Glomerular visceral epithelial cell (primary cell): ENCODE data around the gene GALNT12.

Experiments
- DNase-seq: peaks from one replicate; pipeline ENCODE4 v3.0.0-alpha.2; 2016; ENCODE audit errors: extremely low spot score

The GALNT12 gene, protein sequence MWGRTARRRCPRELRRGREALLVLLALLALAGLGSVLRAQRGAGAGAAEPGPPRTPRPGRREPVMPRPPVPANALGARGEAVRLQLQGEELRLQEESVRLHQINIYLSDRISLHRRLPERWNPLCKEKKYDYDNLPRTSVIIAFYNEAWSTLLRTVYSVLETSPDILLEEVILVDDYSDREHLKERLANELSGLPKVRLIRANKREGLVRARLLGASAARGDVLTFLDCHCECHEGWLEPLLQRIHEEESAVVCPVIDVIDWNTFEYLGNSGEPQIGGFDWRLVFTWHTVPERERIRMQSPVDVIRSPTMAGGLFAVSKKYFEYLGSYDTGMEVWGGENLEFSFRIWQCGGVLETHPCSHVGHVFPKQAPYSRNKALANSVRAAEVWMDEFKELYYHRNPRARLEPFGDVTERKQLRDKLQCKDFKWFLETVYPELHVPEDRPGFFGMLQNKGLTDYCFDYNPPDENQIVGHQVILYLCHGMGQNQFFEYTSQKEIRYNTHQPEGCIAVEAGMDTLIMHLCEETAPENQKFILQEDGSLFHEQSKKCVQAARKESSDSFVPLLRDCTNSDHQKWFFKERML

GRCh38 chr9:98807070-98807813, at the start of gene GALNT12:
GALNT12 (plus strand) TSS chr9:98807670; CDS start chr9:98807699, 29 bp downstream.
- DNase-seq: peak; percentile 54

DNA sequence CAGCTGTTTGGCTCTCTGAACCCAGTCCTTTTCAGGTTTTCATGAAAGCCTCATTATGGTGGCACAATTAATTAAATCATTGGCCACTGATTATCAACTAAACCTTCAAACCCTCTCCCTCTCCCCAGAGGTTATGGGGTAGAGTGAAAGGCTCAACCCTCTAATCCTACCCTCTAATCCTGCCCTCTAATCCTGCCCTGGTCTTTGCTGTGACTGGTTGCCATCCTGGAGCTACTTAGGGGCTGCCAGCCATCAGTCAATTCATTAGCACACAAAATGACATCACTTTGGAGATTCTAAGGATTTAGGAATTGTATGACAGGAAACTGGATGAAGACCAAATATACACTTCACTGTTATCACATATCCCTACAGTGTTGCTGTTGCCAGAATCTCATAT, 47.2 kb upstream of the GALNT12 start:
- no peak for DNase-seq

DNA sequence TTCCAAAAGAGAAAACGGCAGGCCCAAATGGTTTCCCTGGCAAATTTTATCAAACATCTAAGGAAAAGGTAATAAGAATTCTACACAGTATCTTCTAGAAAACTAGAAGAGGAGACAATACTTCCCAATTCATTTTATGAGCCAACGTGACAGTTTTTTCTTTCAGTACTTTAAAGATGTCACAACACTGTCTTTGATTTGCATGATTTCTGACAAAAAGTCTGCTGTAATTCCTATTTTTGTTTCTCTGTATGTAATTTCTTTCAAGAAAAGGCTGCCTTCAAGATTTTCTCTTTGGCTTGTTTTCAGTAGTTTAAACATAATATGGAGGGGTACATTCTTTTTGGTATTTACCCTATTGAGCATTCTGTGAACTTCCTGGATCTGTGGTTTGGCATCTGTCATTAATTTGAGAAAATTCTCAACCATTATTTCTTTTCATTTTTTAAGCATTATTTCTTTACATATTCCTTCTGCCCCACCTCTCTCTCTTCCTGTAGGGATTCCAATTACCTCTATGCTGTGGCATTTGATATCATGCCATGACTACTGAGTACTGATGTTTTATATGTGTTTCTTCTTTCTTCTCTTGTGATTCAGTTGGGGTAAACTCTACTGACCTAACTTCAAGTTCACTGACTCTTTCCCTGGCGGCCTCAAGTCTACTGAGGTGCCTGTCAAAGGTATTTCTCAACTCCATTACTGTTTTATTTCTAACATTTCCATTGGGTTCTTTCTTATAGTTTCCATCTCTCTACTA, 43.3 kb upstream of the GALNT12 start:
- DNase-seq: no peak

DNA sequence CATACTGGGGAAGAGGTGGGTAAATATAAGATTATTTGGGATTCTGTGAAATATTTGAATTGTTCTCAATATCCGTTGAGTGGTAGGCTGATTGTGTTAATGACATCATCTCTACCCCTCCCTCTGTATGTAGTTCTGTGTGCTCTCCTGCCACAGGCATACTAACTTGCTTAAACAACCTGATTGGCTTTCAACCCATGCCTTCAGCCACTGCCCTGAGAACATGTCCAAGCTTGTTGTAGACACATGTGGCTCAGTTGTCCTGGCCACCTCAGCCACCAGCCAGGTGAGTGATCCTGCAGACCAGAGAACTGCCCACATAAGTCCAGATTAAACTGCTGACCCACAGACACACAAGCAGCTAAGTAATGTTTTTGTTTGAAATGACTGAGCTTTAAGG, 42.2 kb upstream of the GALNT12 start:
- DNase-seq: no peak

DNA sequence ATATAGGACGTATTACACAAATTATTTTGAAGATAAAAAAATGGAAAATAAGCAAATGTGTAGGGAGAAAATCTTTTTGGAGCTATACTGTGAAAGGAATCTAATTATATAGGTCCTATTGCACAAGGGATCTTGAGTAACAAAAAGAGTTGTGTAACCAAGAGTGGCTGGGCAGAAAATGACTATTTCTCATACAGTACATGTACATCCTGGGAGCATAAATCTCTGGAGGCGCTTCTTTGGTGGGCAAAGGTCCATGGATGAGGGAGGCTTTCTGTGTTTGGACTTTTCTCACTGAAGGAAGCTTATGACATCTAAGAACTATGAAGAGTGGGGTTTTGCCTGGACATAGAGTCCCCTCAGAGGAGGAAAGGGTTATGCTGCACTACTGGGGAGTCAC, 40.9 kb upstream of the GALNT12 start:
- no peak for DNase-seq

DNA sequence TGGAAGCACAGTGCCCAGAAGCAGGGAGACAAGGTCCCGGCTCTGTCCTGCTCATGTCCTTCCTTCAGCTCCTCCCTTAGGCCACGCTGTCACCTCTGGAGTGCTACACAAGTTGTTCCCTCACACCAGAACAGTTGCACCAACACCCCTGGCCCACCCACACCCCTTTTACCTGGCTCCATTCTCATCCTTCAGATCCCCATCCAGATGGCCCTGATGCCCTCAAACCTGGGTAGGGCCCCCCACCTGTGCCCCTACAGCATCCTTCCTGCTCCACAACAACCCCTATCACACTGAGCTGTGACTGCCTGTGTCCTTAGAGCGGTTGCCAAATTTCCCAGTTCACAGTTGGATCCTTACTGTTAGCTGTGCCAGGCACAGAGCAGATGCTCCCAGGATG, 40.3 kb upstream of the GALNT12 start:
- no peak for DNase-seq

DNA sequence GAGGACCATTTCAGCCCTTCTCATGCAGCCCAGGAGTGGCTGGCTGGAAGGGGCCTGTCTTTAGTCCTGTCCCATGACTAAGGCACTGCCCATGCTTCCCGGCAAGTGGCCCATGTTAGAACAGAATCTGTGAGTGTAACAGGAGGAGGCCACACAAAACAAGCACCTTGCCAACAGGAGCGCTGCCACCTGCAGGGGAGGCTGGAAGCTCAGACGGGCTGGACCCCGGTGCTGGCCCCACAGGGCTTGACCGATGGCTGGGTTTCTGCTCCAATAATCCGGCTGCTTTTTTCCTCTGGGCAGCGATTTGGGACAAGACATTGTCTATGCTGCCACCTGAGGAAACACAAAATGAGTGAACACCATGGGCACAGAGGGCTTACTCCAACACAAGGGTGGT, 39.6 kb upstream of the GALNT12 start:
- no peak for DNase-seq

DNA sequence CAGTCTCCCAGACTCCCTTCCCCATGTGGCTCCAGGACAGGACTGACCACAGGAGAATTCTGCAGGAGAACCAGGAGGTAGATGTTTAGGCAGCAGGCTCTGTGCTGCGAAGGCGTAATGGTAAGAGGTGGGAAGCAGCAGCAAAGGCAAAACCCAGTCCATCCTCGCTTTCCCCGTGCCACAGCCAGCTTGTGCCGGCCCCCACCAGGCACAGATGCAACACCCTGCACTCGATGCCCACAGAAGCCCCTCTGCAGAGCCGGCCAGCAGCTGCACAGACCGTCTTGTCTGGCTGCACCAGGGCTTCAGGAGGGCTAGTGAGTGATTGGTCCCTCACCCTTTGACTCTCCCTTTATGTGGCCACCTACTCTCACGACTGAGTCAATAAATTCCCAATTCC, 39.1 kb upstream of the GALNT12 start:
- DNase-seq: no peak

GRCh38 chr9:98770717-98771116, 36.8 kb upstream of the GALNT12 start:
- no peak for DNase-seq

GRCh38 chr9:98771209-98771874, 36.1 kb upstream of the GALNT12 start:
- no peak for DNase-seq

DNA sequence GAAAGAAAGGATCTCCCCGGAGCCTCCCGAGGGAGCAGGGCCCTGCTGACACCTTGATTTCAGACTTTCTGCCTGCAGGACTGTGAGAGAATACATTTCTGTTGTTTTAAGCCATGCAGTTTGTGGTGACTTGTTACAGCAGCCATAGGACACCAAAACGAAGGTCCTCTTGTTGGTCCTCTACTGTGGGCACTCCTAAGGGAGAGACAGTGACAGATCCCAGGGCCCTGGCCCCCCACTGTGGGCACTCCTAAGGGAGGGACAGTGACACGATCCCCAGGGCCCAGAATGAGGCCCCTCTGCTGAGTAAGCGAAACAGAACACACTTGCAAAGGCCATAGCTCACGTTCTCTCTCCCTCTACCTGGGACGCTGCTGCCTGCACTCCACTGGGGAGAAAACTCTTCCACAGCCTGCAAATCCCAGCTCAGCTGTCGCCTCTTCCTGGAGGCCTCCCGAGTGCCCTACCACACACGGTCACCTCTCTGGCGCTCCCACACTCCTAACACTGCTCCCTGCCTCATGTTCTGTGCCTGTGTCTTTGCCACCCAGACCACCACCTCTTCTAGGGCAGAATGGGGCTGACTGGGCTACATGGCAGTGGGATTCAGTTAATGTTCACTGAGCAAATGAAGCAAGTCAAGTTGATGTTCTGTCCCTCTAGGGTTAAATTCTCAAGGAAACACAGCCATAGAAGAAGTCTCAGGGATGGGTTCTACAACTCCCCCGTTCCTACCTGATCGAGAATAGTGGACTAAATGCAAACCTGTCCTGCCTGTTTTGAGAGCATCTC, 34.9 kb upstream of the GALNT12 start:
- DNase-seq: no peak

GRCh38 chr9:98773721-98774120, 33.7 kb upstream of the GALNT12 start:
- DNase-seq: no peak

DNA sequence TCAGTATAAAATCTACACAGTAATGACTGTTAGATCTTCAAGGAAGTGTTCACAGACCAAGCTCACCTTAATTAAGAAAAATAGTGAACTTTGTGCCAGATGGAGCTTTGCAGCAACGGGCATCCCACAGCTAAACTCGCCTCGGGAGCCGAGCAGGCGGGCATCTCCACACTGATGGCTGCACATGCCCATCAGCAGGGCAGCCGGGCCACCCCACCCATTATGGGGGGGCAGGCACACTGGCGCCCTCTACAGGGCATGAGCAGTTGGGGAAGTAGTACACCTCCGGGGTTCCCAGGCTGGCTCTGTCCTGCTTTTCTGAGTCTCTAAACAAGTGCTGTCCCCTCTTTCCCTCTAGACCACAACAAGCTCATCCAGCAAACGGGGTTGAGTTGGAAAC, 32.7 kb upstream of the GALNT12 start:
- peak; percentile 37 for DNase-seq

GRCh38 chr9:98775831-98776441, 31.5 kb upstream of the GALNT12 start:
- peak; percentile 59 for DNase-seq

DNA sequence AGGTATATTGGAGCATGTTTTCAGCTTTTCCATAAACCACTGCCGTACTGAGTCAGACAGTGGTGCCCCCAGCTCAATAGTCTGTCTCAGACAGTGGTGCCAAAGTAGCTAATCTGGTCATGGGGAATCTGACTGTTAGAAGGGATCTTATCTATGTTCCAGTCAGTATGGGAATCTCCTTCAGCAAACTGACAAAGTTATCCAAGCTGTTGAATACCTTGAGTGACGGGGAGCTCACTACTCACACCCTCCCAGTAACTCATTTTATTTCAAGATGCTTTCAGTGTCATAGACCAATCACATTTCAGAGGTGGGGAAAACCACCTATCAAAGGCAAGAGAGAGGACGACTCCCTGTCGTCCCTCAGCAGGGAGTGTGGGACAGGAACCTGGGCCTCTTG, 29.9 kb upstream of the GALNT12 start:
- DNase-seq: no peak

- DNase-seq: no peak
These were observed 29.2 kb upstream of the GALNT12 start for GRCh38 chr9:98778251-98778650.

GRCh38 chr9:98778711-98779530, 28.5 kb upstream of the GALNT12 start:
- peak; percentile 56 for DNase-seq

- DNase-seq: no peak
These were observed 27.3 kb upstream of the GALNT12 start for GRCh38 chr9:98780059-98780749.
